NCI-H146 (cell line): ENCODE data around the gene JPT1.
"Not testable (repeated sequence)": the region's sequence is repeated elsewhere in the genome, so short reads cannot be mapped to it uniquely, and the experiment has no call there.

Experiments
- DNase-seq: peaks from one replicate; lab custom pipeline; 2025; lab: John Stamatoyannopoulos, UW

The JPT1 gene

DNA sequence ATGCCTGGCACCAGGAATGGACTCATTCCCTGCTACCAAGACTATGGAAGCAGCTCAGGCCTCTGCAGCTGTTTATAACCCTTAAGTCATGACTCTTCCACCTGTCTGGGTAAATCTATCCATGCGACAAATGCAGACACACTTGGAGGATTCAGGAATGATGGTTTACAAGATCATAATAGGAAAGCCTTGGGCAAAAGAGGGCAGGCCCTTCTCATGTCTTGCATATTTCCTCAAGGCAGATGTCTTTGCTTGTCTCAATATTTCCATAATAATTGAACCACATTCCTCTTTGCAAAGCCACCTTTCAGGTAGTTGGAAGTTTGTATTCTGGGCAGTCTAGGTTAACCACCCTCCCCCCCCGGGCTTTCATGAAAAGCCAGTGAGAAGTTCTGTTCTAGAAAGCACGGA, 884 bp upstream of the JPT1 start:
- DNase-seq: no peak

DNA sequence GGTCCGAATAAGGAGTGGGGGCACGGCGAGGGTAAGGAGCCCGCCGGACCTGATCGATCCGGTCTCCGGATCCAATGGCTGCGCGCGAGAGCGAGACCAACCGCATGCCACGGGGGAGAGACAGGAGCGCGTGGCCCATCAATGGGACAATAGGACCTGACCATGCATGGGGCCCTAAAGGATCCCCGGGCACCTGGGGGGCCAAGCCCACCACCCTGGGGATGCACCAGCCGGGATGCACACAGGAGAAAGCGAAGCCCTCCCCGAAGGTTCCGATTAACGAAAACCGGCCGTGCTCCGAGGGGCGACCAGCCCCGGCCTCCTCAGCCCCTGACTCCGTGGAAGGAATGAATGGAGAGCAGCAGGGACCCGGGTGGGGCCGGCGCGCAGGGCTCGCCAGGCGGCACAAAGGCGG, 525 bp downstream of the JPT1 start:
- peak; percentile 58 for DNase-seq

DNA sequence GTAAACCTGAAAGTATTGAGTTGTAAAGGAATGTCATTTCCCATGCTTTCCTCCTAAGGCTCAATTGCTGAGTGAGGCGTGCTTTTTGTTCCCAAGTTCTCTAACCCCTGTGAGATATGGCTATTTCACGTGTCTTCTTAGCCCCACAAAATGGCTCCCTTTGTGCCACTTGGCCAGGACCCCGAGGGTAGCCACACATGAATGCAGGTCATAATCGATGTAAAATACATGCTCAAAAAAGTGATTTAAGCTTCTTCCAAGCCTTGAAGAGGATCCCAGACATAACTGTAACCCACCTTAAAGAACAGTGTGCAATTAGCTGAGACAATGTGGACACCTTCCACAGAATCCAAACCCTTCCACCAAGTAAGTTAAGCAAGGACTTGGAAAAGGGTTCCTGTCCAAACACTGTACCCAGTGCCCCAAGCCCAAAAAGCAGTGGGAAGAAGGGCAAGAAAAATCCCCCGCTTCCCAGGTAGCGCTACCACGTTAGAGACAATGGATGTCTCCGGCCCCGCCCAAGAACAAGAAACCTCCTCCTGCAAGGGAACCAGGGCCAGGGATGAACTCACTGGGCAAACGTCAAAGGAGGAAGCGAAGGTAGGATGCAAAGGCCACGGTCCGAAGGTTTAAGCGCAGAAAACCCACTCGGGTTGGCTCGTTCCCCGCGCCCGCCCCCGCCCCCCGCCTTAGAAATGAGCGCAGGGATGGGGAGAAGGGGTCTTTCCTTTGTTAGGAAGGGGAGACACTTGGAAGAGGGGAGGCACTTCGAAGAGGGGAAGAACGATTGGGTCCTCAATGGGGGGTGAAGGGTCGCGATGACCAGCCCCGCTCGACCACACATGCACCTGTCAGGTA, 1.2 kb downstream of the JPT1 start:
- DNase-seq: peak; percentile 71

DNA sequence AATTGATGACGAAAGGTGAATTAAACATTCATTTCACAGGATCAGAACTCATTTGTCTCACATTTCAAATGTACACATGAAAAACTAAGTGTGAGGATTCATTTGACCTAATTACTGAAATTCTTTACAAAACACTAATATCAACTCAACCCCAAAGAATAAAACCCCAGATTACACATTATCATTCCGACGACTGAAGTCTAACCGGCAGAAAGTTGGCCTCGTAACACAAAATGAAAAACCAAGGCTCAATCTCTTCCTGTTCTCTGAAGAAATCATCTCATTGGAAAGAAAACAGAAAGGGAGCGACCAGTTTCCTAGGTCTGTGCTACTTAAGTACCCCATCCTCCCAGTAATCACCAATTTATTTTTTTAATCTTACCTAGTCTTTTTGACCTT, 1.8 kb downstream of the JPT1 start:
- no peak for DNase-seq

DNA sequence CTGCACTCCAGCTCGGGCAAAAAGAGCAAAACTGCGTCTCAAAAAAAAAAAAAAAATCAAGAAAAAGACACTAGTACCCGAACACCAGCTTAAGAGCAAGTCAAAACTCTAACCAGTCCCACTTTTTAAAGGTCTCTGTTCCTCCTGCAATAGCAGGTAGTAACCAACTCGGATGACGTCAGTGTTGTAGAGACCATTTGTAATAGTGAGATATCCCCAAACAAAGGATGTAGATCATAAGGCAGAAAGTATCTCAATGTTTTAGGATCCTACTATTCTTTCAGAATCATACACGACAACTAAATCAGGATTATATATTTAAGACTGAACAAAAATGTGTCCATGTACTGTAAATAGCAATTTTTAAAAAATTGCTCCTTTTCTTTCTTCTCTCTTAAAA, 2.4 kb downstream of the JPT1 start:
- DNase-seq: no peak

DNA sequence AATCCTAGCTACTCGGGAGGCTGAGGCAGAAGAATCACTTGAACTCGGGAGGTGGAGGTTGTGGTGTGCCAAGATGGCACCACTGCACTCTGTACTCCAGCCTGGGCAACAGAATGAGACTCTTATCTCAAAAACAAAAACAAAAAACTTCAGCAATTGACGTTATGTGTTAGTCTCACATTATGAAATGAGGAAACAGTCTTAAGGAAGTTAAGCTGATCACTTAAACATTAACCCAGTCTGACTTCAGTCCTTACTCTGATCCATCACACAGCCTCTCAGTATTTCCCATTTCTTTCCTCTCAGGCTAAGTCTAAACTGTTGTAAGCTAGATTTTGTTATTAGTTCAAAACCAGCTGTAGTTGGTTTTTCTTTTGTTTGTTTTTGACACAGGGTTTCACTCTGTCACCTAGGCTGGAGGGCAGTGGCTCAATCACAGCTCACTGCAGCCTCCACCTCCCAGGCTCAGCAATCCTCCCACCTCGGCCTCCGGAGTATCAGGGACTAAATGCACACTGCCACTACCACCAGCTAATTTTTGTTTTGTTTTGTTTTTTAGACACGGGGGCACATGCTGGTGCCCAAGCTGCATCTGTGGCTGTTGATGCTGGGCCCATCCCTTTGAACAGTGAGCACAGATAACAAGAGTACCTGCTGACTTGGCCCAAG, 6.3 kb downstream of the JPT1 start:
- DNase-seq: no peak

DNA sequence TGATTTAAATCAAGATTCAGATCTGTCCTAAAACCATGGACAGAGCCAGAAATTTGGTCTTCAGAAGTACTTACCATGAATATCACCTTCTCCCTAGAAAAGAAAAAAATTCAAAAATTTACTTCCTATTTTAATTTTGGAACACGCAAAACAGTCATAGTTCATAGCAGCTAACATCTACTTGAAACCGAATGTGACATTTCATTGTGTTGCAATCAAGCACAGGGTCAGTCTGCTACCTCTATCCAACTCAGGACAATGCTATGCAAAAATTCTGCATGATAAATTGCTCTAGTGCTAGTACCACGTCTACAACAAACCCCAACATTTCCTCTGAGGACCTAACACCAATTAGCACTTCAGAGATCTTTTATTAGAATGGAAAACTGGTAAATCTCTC, 7.7 kb downstream of the JPT1 start:
- no peak for DNase-seq

DNA sequence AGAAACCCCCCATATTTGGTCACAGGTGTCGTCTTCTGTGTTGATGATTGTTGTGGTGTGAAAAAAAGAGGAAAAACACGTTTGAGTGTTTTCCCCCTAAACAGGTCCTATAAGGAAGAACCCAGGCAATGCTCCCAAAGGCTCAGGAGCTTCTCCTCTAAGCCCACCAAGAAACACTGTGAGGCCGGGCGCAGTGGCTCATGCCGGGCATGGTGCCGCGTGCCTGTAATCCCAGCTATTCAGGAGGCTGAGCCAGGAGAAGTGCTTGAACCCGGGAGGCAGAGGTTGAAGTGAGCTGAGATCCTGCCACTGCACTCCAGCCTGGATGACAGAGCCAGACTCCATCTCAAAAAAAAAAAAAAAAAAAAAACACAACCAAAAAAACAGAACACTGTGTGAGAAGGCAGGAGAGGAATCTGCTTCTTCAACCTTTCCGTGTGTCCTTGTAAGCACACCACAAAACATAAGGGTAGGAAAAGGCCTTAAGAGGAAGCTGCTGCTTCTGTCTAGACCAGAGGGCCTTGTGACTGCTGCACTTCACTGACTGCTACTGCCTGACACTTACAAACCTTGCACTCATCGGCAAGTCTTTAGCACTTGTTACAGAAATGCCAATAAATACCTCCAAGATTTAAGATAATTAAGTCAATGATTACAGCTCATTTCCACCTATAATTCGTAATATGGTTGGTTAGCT, 9.3 kb downstream of the JPT1 start:
- no peak for DNase-seq

DNA sequence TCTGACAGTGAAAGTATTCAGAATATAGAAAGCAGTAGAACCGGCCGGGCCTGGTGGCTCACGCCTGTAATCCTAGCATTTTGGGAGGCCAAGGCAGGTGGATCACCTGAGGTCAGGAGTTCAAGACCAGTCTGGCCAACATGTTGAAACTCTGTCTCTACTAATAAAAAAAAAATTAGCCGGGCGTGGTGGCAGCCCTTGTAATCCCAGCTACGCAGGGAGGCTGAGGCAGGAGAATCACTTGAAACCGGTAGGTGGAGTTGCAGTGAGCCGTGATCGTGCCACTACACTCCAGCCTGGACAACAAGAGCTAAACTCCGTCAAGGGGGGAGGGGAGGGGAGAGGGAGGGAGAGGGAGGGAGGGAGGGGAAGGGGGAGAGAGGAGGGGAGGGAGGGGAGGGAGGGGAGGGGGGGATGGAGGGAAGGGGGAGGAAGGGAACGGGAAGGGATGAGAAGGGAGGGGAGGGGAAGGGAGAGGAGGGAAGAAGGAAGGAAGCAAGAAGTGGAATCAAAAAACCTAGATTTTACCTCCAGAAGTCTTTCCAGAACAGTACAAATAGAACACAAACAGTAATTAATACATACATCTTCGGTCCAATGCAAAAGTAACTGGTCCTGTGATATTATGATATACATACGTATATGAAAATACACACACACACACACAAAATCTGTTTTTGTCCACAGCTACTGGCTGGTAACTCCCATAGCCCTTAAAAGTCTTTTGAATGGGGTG, 11.9 kb downstream of the JPT1 start:
- no peak for DNase-seq

DNA sequence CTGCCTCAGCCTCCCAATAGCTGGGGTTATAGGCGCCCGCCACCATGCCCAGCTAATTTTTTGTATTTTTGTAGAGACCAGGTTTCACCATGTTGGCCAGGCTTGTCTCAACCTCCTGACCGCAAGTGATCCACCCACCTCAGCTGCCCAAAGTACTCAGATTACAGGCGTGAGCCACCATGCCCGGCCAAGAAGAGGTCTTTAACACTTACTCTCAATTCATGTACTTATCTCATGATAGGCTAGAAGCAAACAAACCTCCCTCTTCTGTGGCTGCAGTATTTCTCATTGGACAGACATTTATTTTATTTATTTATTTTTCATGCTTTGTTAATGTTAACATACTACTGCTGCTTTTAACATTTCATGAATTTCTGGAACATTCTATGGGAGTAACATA, 15.8 kb downstream of the JPT1 start:
- no peak for DNase-seq

DNA sequence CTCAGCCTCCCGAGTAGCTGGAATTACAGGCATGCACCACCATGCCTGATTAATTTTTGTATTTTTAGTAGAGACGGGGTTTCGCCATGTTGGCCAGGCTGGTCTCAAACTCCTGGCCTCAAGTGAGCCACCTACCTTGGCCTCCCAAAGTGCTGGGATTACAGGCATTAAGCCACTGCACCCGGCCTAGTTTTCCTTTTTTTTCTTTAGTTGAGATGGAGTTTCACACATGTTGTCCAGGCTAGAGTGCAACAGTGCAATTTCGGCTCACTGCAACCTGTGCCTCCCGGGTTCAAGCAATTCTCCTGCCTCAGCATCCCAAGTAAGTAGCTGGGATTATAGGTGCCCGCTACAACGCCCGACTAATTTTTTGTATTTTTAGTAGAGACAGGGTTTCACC, 16.6 kb downstream of the JPT1 start:
- DNase-seq: not testable (repeated sequence)

DNA sequence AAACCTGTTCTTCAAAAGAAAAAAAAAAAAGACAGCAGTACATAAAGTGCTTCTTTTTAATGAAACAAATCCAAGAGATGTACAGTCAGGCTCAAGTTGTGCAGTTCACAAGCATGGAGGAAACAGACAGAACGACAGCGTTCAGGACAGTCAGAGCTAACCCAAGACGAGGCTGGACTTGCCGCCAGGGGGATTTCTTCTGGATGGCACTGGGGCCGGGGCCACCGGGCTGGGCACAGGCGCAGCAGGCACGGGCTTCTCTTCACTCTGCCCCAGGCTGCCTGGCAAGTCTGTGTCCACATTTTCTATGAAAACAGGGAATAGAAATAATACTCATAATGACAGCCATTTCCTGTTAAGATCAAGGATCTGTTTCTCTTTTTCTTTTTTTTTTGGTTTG, 18.4 kb downstream of the JPT1 start:
- DNase-seq: no peak

DNA sequence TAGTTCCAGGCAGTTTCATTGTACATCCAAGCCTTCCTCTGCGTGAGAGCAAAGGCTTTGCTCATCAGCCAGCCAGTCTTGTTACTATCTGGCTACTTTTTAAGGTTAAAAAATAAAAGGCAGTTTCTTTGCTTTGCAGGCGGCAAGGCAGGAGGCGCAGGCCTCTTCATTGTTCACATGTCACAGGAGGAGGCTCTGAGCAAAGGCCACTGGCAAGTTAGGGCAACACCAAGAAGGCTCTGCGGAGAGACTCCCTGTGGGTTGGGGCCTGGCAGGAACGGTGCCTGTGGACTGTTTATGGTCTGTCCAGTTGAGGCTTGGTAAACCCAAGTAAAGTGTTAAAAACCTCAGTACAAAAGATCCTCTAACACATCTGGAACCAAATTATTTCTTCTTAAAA, 18.9 kb downstream of the JPT1 start:
- DNase-seq: no peak

DNA sequence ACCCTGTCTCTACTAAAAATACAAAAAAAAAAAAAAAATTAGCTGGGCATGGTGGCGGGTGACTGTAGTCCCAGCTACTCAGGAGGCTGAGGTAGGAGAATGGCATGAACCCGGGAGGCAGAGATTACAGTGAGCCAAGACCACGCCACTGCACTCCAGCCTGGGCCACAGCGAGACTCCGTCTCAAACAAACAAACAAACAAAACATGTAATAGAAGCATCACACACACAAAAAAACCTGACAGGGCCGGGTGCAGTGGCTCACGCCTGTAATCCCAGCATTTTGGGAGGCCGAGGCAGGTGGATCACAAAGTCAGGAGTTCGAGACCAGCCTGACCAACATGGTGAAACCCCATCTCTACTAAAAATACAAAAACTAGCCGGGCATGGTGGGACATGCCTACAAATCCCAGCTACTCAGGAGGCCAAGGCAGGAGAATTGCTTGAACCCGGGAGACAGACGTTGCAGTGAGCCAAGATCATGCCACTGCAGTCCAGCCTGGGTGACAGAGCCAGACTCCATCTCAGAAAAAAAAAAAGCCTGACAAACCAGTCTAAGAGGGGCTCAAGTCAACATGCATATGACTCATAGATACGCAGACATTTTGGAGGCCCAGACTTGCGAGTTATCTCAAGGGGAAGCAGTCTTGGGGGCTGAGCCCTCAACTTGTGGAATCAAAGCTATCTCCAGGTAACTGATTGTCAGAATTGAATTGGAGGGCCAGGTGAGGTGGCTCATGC, 20.5 kb downstream of the JPT1 start:
- DNase-seq: not testable (repeated sequence)

DNA sequence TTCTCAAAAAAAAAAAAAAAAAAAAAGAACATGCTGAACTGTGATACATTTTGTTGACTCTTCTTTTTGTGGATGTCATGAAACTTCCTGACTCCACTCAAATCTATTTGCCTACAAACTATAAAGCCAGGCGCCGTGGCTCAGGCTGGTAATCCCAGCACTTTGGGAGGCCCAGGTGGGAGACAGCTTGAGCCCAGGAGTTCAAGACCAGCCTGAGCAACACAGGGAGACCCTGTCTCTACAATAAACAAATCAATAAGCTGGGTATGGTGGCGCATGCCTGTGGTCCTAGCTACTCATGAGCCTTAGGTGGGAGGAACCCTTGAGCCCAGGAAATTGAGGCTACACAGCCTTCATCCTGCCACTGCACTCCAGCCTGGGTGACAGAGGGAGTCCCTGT, 21.3 kb downstream of the JPT1 start:
- DNase-seq: no peak

DNA sequence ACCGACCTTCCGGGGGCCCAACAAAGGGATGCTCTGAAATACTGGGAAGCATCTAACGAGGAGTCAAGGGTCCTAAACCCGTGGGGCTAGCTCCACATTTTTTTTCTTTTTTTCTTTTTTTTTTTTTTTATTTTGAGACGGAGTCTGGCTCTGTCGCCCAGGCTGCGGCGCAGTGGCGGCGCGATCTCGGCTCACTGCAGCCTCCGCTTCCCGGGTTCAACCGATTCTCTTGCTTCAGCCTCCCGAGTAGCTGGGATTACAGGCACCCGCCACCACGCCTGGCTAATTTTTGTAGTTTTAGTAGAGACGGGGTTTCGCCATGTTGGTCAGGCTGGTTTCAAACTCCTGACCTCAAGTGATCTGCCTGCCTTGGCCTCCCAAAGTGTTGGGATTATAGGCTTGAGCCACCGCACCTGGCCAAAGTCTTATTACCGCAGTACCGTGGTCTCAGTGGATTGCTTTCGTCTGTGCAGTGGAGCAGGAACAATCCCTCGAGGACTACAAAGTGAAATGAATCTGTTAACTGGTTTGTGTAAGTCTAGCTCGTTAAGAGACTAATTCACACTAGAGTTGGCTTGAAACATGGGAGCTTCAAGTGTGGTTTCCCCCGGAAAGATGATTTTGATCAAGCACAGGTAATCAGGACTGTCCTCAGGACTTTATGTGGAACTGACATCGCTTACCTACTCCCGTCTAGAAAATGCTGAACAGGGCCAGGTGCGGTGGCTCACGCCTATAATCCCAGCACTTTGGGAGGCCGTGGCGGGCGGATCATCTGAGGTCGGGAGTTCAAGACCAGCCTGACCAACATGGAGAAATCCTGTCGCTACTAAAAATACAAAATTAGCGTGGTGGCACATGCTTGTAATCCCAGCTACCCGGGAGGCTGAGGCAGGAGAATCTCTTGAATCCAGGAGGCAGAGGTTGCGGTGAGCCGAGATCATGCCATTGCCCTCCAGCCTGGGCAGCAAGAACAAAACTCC, 22.0 kb downstream of the JPT1 start:
- not testable (repeated sequence) for DNase-seq

DNA sequence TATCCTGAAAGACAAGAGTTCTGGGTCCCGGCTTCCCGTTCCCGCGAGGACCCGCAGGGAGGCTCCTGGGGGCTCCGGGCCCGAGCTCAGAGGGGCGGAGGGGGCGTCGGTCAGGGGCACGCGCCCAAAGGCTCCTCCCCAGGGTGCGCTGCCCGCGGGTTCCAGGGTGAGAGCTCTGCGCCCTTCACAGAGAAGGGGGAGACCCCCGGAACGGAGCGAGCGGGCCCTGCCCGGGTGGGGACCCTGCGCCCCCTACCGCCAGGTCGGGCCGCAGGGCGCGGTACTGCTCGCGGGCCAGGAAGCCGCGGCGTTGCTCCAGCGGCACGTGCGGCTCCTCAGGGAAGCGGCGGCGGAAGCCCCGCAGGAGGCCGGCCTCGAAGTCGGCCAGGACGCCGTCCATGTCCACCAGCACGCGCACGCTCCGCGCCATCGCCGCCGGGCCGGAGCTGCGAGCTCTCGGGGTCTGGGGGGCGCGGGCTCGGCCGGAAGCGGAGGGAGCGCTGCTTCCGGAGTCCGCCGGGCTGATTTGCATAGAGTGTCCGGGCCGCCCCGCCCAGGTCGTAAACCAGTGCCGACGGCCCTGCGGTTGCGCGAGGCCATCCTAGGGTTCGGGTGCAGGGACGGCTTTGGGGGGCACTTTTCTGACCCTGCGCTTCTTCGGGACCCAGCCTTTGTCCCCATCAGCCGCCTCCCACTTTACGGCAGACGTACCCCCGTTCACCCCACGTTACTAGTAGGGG, 22.9 kb downstream of the JPT1 start, which contains the start of gene NT5C:
Gene NT5C (minus strand): TSS at position 465 of the 740 bp plus-strand sequence. CDS start 35 bp downstream, at position 430.
- DNase-seq: peak; percentile 89

DNA sequence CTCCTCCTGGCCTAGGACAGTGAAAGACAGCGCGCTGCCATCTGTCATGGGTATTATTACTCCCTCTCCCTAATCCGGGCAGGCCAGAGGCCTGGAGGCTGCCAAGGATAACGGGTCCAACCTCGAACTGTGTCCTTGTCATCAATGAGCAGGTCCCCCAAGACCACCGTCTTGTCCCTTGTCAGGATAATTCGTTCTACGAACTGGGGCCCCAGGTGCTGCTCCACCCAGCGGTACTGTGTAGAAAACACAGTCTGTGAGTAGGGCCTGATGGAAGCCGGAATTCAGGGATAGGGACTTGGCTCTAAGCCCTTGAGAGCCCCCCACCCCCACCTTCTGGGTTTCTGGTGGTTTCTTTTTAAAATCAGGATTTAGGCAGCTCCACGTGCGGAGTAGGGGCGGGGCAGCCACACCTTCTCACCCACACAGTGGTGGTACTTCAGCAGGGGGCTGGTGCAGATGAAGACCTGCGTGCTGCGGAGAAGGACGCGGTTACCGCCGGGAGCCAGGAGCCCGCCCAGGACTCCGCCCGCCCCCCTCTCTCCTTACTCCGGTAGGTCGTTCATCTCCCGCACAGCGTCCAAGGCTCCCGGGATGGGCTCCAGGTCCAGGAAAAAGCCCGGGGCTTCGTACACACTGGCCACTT, 23.6 kb downstream of the JPT1 start:
- DNase-seq: peak; percentile 82

DNA sequence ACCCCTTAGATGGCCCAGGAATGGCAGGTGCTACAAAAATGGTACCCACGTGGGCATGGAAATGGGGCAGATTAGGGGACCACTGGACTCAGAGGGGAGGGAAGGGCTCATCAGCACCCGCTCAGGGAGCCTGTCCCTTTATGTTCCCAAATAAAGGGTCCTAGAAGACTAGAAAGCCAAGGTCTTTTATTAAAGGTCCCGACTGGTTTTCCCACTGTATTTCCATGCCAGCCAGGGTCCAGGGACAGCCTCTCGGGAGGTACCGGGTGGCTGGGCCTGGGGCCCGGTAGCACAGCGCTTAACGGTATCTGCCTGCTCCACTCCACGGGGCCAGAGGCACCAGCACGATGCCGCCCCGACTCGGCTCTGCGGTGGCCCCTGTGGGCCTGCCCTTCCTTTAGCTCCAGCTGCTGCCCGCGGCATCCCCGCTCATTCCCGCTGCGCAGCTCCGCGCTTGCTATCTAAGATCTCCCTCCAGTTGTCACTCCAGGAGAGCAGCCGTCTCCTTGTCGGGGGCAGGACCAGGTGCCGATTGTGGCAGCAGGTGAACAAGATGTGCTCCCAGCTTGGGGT, 24.2 kb downstream of the JPT1 start:
- DNase-seq: peak; percentile 82
